RWPE2 (cell line): ENCODE results near the gene SLC2A8.

ENCODE experiments used
- ATAC-seq: fragments of 200-7000 bp; cut with Tn5 transposase; 3 replicates; pipeline ENCODE4 v1.9.1; 2021; ENCODE audit warnings: low read depth
- DNase-seq: peaks from one replicate; pipeline ENCODE4 v3.0.0-alpha.2; 2020; ENCODE audit warnings: low spot score
- H3K27ac ChIP-seq: fragments of 450-650 bp; 2 replicates; pipeline ENCODE4 v1.5.1; 2017; ENCODE audit warnings: mild to moderate bottlenecking; ENCODE audit not compliant: poor library complexity, severe bottlenecking
- H3K27me3 ChIP-seq: fragments of 250-450 bp; sonication (Bioruptor Pico); 2 replicates; pipeline ENCODE4 v1.5.1; 2021; ENCODE audit warnings: mild to moderate bottlenecking, moderate library complexity; ENCODE audit not compliant: insufficient read depth, poor library complexity, severe bottlenecking
- H3K36me3 ChIP-seq: fragments of 250-450 bp; sonication (Bioruptor Pico); 2 replicates; pipeline ENCODE4 v1.5.1; 2020; ENCODE audit warnings: low read depth, mild to moderate bottlenecking, moderate library complexity
- H3K4me1 ChIP-seq: fragments of 250-450 bp; sonication (Bioruptor Pico); 2 replicates; pipeline ENCODE4 v1.5.1; 2021; ENCODE audit warnings: mild to moderate bottlenecking, moderate library complexity; ENCODE audit not compliant: insufficient read depth, poor library complexity, severe bottlenecking
- H3K4me3 ChIP-seq: fragments of 250-450 bp; sonication (Bioruptor Pico); 2 replicates; pipeline ENCODE4 v1.5.1; 2021; ENCODE audit warnings: mild to moderate bottlenecking, moderate library complexity; ENCODE audit not compliant: severe bottlenecking
- H3K9me3 ChIP-seq: fragments of 250-450 bp; sonication (Bioruptor Pico); 2 replicates; pipeline ENCODE4 v1.5.1; 2021; ENCODE audit warnings: mild to moderate bottlenecking, moderate library complexity; ENCODE audit not compliant: severe bottlenecking
- TF ChIP-seq, protein P1 (sequence below): fragments of 450-650 bp; IDR thresholded peaks from one replicate; pipeline ENCODE4 v1.5.1; 2017; ENCODE audit warnings: mild to moderate bottlenecking, moderate library complexity; ENCODE audit not compliant: poor library complexity, severe bottlenecking

Gene SLC2A8

DNA sequence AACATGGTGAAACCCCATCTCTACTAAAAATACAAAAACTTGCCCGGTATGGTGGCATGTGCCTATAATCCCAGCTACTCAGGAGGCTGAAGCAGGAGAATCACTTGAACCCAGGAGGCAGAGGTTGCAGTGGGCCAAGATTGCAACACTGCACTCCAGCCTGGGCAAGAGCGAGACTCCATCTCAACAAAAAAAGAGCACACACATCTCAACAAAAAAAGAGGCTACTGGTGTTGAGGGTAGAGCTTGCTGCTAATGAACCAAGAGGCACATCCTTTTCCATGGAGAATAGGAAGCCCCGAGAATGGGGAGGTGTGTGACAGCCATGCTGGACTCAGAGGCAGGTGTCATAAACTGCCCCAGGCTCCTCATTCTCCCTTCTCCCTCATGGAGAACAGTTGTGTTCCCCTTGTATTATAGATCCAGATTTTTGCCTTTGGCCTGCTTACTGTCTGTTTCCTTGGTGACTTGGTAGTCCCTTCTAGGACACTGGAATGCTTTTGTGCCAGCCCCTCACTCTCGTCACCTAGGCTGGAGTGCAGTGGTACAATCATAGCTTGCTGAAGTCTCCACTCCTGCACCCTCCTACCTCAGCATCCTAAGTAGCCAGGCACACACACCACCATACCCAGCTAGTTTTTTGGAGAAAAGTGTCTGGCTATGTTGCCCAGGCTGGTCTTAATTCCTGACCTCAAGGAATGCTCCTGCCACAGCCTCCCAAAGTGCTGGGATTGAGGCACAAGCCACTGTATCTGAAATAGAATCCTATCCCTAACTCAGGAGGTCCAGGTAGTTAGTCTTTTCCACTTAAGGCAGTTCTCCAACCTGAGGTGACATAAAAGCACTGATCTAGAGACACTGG lies 49.1 kb downstream of the SLC2A8 start:
- H3K27me3 ChIP-seq, result no peaks in the 10 kb centered on the region
- no peak overlapping the region for H3K4me3 ChIP-seq
- H3K4me1 ChIP-seq, result no peaks in the 10 kb centered on the region
- H3K27ac ChIP-seq, result peak overlapping the region; percentile 96
- DNase-seq (no peak), ATAC-seq (peak; percentile 28)
- TF ChIP-seq, protein P1, sequence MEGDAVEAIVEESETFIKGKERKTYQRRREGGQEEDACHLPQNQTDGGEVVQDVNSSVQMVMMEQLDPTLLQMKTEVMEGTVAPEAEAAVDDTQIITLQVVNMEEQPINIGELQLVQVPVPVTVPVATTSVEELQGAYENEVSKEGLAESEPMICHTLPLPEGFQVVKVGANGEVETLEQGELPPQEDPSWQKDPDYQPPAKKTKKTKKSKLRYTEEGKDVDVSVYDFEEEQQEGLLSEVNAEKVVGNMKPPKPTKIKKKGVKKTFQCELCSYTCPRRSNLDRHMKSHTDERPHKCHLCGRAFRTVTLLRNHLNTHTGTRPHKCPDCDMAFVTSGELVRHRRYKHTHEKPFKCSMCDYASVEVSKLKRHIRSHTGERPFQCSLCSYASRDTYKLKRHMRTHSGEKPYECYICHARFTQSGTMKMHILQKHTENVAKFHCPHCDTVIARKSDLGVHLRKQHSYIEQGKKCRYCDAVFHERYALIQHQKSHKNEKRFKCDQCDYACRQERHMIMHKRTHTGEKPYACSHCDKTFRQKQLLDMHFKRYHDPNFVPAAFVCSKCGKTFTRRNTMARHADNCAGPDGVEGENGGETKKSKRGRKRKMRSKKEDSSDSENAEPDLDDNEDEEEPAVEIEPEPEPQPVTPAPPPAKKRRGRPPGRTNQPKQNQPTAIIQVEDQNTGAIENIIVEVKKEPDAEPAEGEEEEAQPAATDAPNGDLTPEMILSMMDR, result no peak
- peaks cover 93% of the 10 kb centered on the region for H3K36me3 ChIP-seq
- peaks cover 4% of the 10 kb centered on the region for H3K9me3 ChIP-seq

DNA sequence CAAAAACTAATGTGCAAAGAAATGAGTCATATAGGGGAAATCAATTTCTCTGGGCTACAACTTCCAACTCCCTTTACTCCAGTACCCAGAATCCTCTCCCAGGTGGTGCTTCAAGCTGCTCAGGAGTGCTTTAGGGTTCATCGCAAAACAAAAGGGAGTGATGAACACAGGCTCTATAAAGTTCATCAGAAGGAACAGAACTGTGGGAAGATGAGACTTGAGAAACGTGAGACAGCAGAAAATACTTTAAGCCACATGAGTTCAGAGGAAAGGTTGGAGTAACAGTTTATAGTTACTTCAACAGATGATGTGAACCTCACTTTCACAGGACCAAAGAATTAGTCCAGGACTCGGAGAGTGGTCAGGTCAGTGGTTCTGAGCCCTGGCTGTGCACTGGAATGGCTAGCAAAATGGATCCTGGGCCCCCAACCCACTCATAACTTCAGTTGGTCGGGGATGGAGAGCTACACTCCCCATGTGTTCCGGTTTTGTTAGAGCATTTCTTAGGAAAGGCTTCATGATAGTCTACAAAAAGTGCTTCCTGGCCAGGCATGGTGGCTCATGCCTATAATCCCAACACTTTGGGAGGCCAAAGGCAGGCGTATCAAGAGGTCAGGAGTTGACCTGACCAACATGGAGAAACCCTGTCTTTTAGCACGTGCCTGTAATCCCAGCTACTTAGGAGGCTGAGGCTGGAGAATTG lies 49.9 kb downstream of the SLC2A8 start:
- ATAC-seq (peak; percentile 5), DNase-seq (no peak)
- no peak overlapping the region for H3K4me3 ChIP-seq
- H3K36me3 ChIP-seq, result peaks cover 85% of the 10 kb centered on the region
- H3K27me3 ChIP-seq, result no peaks in the 10 kb centered on the region
- H3K9me3 ChIP-seq, result peaks cover 4% of the 10 kb centered on the region
- TF ChIP-seq, protein P1, result no peak
- no peaks in the 10 kb centered on the region for H3K4me1 ChIP-seq
- peak overlapping the region; percentile 96 for H3K27ac ChIP-seq

DNA sequence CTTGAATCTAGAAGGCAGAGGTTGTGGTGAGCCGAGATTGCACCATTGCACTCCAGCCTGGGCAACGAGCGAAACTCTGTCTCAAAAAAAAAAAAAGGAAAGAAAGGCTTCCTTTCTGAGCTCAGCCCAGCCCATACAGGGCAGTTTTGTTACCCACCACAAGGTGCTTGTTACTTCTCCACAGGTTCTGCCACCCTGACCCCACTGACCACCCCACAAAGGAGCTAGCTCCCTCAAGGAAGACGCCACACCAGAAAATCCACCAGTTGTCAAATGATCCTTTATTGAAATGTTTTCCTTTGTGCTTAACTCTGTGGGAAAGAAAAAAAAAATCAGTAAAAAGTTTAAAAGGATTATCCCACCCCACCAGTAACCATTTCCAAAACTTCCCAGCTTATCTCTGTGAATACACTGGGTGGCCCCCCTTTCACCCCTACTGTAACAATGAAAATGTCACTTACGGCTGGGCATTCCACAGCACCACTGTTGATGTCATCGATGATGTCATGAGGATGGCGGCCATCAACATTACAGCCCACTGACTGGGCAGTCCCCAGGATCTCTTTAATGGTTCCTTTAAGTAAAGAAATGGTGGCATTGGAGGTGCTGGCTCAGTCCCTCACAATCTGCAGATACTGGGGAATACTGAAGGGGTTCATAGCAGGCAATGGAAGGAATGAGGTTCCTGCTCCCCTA lies 50.6 kb downstream of the SLC2A8 start:
- DNase-seq, result no peak
- Histone ChIP-seq H3K4me3 (no peak overlapping the region), H3K27ac (peak overlapping the region; percentile 96), H3K4me1 (no peaks in the 10 kb centered on the region), H3K27me3 (no peaks in the 10 kb centered on the region), H3K36me3 (peaks cover 81% of the 10 kb centered on the region), H3K9me3 (peaks cover 4% of the 10 kb centered on the region)
- no peak for ATAC-seq
- TF ChIP-seq, protein P1, result no peak

DNA sequence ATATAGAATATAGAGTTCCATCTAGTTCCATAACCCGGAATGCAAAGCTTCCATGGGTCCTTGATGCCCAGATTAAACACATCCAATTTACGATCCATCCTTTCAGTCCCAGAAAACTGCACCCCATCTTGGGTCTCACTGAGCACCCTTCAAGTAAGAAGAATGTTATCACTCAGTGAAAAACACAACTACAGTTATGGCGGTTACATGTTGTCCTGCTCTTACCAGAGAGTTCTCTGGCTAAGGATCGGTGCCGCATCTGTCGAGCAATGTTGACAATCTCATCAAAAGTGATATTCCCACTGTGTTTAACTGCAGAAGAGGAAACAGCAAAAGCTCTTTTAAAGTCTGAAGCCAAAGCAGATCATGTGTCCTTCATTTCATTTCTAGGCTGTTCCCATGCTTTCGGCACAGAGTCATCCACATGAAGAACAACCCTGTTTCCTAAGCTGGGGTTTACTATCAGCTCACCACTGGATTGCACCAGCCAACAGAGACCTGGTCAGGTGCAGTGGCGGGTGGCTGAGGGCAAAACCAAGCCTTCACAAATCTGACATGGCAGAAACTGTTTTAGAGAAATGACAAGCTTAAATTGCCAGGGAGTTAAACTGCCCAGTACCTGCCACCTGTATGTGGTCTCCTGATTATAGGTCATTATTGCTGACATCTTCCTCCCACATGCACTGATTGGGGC lies 51.3 kb downstream of the SLC2A8 start:
- H3K4me1 ChIP-seq, result no peaks in the 10 kb centered on the region
- no peak overlapping the region for H3K4me3 ChIP-seq
- DNase-seq (no peak), ATAC-seq (no peak)
- peaks cover 4% of the 10 kb centered on the region for H3K9me3 ChIP-seq
- peak overlapping the region; percentile 96 for H3K27ac ChIP-seq
- no peaks in the 10 kb centered on the region for H3K27me3 ChIP-seq
- H3K36me3 ChIP-seq, result peaks cover 81% of the 10 kb centered on the region
- TF ChIP-seq, protein P1, result no peak
